ENCODE measurements around the gene SDR39U1. TPM values are rescaled to one million over a fixed set of nuclear protein-coding genes. Genes with fewer than 3 reads are reported as not detected.
A peak's percentile ranks its signal among the peaks of the same experiment; 100 is the strongest.

The SDR39U1 gene
- total RNA-seq, 1 donor from 2014 or later: 40.8 TPM

DNA sequence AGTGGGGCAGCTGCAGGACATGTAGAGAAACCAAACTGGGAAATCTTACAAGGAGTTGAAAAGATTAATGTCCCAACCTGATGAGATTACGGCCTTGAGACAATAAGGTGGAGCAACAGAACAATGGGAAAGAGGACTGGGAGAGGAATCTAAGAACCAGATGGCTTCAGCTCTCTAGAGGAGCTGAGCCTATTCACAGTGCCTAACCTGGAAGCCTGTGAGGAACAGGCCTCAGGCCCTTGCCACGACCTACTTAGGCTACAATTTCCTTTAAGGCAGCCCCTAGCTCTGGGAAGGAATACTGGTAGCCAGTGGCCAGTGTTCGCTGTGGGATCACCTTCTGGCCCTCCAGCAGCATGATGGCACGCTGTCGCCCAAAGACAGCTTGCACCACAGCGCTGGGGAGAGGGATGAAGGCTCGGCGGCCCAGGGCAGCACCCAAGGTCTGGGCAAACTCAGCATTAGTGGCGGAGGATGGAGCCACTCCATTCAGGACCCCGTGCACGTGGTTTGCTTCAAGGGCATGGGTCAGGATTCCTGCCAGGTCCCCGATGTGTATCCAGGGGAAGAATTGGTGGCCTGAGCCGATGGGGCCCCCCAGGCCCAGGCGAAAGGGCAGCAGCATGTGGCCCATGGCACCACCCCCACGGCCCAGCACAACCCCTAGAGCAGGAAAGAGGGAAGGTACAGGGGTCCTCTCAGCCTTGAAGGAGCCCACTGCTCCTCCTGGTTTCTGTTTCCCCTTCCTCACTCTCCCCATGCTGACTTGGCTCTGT is 2.6 kb downstream of the SDR39U1 start:
- H3K27me3 Mint-ChIP-seq (ENCODE audit: low read depth): no peaks in the 10 kb centered on the region
- no peak for DNase-seq (ENCODE audit: low spot score)
- no peaks in the 10 kb centered on the region for H3K9me3 Mint-ChIP-seq
- H3K4me1 Mint-ChIP-seq (ENCODE audit: low read depth): peaks cover 48% of the 10 kb centered on the region
- peak overlapping the region; percentile 2 for H3K27ac Mint-ChIP-seq
- intact Hi-C loops (cut with micrococcal nuclease): loop anchor here (10.0 kb wide), 1 partner anchor 345 kb away; the partner anchor contains the start of gene PCK2
- peaks cover 56% of the 10 kb centered on the region for H3K36me3 Mint-ChIP-seq (ENCODE audit: low read depth)
- H3K4me3 Mint-ChIP-seq (ENCODE audit: low read depth): no peak overlapping the region

DNA sequence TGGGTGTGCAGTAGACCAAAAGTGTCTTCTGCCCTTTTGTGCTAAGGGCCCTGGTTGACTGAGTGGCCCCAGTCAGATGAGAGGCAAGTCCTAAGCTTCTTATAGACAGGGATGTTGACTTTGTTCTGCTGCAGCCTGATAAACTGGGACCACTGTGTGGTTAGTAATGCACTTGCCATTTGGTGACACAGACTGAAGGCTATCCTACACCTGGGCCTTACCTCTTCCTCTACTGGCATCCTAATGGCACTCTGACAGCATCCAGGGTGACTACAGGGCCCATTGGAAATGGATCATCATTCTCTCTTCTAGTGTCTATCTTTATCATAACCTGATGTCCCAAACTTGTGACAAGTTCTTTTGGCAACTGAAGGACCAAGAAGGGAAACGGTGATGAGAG is 3.3 kb downstream of the SDR39U1 start:
- Mint-ChIP-seq H3K4me1 (ENCODE audit: low read depth) (peaks cover 49% of the 10 kb centered on the region), H3K27me3 (ENCODE audit: low read depth) (no peaks in the 10 kb centered on the region), H3K4me3 (ENCODE audit: low read depth) (no peak overlapping the region), H3K27ac (no peak overlapping the region), H3K36me3 (ENCODE audit: low read depth) (peaks cover 62% of the 10 kb centered on the region), H3K9me3 (no peaks in the 10 kb centered on the region)
- intact Hi-C loops (cut with micrococcal nuclease): loop anchor here (10.0 kb wide), 1 partner anchor 344 kb away; the partner anchor contains the start of gene PCK2
- DNase-seq (ENCODE audit: low spot score): no peak

DNA sequence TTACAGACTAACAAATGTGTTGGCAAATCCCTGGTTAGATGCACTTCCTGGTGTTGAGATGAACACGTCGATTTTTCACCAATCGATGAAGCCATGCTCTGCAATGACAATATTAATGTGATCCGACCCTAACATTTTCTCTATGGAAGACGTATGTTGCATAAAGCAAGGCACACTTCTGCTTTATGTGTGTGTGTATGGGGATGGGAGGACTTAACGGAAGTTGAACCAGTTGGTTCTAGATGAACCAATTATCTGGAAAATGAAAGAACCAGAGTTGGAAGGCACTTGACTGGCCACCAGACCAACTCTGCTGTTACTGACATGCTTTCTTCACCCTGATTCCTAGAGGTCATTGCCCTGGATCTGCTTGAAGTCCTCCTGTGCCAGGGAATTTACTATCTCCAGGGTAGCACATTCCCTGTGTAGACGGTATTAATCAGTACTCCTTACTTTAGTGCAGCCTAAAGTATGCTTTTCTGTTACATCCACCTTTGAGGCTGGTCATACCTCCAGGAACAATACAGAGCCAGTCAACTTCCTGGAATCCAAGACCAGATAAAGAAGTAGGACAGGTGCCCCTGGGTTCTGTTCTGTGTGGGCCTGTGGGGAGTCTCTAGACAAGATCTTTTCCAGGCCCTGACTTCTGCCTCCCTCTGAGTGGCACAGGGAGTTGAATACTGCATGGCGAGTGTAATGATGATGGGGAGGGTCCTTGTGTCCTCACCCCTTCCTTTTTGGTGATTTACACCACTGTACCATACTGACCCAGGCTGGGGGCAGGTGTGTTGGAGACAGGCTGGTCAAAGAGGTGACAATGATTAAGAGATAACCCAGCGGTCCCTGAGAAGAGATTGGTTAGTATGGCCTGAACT is 4.1 kb downstream of the SDR39U1 start:
- Mint-ChIP-seq H3K4me3 (ENCODE audit: low read depth) (no peak overlapping the region), H3K4me1 (ENCODE audit: low read depth) (peaks cover 48% of the 10 kb centered on the region), H3K27ac (no peak overlapping the region), H3K27me3 (ENCODE audit: low read depth) (no peaks in the 10 kb centered on the region), H3K36me3 (ENCODE audit: low read depth) (peaks cover 69% of the 10 kb centered on the region), H3K9me3 (no peaks in the 10 kb centered on the region)
- intact Hi-C loops (cut with micrococcal nuclease): loop anchor here (10.0 kb wide), 1 partner anchor 344 kb away; the partner anchor contains the start of gene PCK2
- DNase-seq (ENCODE audit: low spot score): no peak

DNA sequence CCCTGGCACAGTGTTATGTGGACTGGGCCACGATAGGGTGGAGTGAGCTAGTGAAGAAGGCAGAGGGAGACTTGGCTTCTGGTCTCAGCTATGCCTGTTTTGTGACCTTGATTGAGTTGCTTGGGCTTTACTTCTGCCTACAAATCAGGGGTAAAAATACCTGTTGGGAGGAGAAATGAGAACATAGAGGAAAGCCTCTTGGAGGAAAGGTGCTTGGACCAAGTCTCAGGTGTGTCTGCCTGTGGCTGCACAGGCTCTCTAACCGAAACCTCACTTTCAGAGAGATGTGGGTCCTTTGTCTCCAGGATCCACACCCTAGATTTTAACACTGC is 4.9 kb downstream of the SDR39U1 start:
- Mint-ChIP-seq H3K4me1 (ENCODE audit: low read depth) (peaks cover 51% of the 10 kb centered on the region), H3K9me3 (no peaks in the 10 kb centered on the region), H3K4me3 (ENCODE audit: low read depth) (no peak overlapping the region), H3K36me3 (ENCODE audit: low read depth) (peaks cover 76% of the 10 kb centered on the region), H3K27me3 (ENCODE audit: low read depth) (no peaks in the 10 kb centered on the region), H3K27ac (peak overlapping the region; percentile 17)
- intact Hi-C loops (cut with micrococcal nuclease): loop anchor here (10.0 kb wide), 1 partner anchor 343 kb away; the partner anchor contains the start of gene PCK2
- no peak for DNase-seq (ENCODE audit: low spot score)

DNA sequence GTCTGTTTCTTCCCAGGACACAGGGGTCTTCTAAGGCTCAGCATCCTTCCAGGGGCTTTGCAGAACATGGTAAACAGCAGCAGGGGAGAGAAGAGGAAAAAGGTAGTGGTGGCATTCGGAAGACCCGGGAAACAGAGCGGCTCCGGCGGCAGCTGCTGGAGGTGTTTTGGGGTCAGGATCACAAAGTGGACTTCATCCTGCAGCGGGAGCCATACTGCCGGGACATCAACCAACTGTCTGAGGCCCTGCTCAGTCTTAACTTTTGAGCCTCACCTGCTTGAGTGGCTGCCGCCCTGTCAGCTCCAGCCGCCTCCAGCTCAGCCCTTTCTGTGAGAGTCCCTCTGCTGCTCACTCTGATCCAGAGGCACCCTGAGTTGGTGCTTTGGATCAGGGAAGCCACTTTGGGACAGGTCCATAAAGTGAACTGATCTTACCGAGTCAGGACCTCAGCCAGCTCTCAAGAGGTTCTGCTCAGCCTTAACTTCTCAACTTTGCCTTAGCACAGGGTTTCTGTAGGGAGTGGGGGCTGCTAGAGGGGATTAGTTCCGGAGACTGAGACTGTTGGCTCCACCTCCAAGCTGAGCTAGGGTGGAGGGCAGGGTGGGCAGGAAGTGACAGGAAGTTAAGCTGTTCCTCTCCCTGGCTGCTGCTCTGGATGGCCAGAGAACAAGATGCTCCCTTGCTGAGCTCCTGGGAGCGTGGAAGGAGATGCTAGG is 5.4 kb downstream of the SDR39U1 start:
- Mint-ChIP-seq H3K36me3 (ENCODE audit: low read depth) (peaks cover 77% of the 10 kb centered on the region), H3K27me3 (ENCODE audit: low read depth) (no peaks in the 10 kb centered on the region), H3K4me3 (ENCODE audit: low read depth) (no peak overlapping the region), H3K4me1 (ENCODE audit: low read depth) (peaks cover 50% of the 10 kb centered on the region), H3K9me3 (no peaks in the 10 kb centered on the region), H3K27ac (peak overlapping the region; percentile 53)
- DNase-seq (ENCODE audit: low spot score): no peak
- intact Hi-C loops (cut with micrococcal nuclease): loop anchor here (10.0 kb wide), 1 partner anchor 342 kb away; the partner anchor contains the start of gene PCK2

DNA sequence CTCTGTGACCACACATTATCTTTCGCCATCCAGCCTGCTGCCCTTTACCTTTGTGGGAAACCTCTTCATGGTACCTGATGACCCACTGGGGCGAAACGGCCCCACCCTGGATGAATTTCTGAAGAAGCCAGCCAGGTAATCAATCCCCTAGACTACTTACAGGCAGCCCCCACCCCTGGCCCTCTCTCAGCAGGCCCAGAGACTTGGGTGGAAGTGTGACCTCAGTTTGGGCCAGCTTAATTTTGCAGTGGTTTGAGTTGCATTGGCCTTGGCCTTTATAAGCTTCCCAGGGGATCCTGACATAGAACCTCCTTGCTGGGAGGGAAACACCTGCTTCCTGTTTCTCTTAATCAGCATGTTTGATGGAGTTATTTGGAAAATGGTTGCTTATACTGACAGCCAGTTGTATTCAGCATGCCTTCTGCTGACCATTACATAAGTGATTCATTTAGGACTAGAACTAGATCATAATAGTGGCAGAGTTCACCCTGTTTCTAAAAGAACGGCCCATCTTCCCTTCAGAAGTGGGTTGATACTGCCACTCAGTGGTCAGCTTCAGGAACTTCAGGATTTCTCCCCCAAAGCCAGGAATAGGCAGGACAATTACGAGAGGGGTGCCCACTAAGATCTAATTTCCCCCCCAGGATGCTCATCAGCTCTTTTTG is 6.1 kb downstream of the SDR39U1 start:
- Mint-ChIP-seq H3K36me3 (ENCODE audit: low read depth) (peaks cover 78% of the 10 kb centered on the region), H3K4me1 (ENCODE audit: low read depth) (peaks cover 48% of the 10 kb centered on the region), H3K4me3 (ENCODE audit: low read depth) (no peak overlapping the region), H3K27ac (peak overlapping the region; percentile 53), H3K9me3 (no peaks in the 10 kb centered on the region), H3K27me3 (ENCODE audit: low read depth) (no peaks in the 10 kb centered on the region)
- intact Hi-C loops (cut with micrococcal nuclease): loop anchor here (1.0 to 10.0 kb wide), 2 partner anchors 103 to 342 kb away; partner anchors contain the start of gene PCK2
- no peak for DNase-seq (ENCODE audit: low spot score)

DNA sequence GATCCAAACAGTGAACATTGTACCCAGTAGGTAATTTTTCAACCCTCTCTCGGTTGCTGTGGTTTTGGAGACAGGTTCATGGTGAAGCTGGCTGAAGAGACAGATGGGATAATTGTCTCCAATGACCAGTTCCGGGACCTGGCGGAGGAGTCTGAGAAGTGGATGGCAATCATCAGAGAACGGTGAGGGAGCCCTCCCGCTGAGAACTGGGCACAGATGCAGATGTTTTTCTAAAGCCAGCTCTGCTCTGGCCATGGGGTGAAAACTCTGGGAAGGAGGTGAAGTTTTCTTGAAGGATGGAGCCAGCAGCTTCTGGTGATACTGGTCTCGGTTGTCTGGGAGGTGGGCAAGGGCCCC is 6.6 kb downstream of the SDR39U1 start:
- Mint-ChIP-seq H3K4me1 (ENCODE audit: low read depth) (peaks cover 49% of the 10 kb centered on the region), H3K27ac (no peak overlapping the region), H3K9me3 (no peaks in the 10 kb centered on the region), H3K27me3 (ENCODE audit: low read depth) (no peaks in the 10 kb centered on the region), H3K4me3 (ENCODE audit: low read depth) (no peak overlapping the region), H3K36me3 (ENCODE audit: low read depth) (peaks cover 83% of the 10 kb centered on the region)
- intact Hi-C loops (cut with micrococcal nuclease): loop anchor here (1.0 to 10.0 kb wide), 2 partner anchors 103 to 341 kb away; partner anchors contain the start of gene PCK2
- no peak for DNase-seq (ENCODE audit: low spot score)

DNA sequence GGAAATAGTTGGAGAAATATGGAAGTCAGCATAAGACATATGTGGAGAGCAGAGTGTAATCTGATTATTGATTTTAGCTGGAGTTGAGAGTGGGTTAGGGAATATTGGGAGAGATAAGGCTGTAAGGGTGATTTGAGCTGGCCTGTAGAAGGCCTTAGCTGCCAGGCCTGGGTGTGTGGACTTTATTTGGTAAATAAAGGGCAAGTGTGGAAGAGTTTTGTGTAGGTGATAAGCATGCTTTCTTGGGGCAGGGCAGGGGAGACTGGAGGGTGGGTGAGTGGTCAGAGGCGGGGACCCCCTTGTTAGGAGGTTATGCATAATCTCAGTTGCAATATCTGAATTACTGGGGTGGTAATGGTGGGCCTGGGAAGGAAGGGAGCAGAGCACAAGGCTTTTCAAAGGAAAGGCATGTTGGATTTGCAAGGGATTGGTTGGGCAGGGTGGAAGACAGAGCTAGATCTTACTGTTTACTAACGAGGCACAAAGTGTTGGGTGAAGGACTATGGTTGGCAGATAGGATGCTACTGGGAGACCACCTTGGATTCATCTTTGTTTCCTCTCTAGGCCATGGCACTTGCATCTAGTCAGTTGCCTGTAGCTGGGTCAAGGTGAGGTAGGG is 7.3 kb downstream of the SDR39U1 start:
- no peak for DNase-seq (ENCODE audit: low spot score)
- no peak overlapping the region for H3K27ac Mint-ChIP-seq
- intact Hi-C loops (cut with micrococcal nuclease): loop anchor here (10.0 kb wide), 1 partner anchor 340 kb away; the partner anchor contains the start of gene PCK2
- H3K36me3 Mint-ChIP-seq (ENCODE audit: low read depth): peaks cover 80% of the 10 kb centered on the region
- H3K27me3 Mint-ChIP-seq (ENCODE audit: low read depth): no peaks in the 10 kb centered on the region
- no peaks in the 10 kb centered on the region for H3K9me3 Mint-ChIP-seq
- H3K4me3 Mint-ChIP-seq (ENCODE audit: low read depth): no peak overlapping the region
- H3K4me1 Mint-ChIP-seq (ENCODE audit: low read depth): peaks cover 45% of the 10 kb centered on the region

DNA sequence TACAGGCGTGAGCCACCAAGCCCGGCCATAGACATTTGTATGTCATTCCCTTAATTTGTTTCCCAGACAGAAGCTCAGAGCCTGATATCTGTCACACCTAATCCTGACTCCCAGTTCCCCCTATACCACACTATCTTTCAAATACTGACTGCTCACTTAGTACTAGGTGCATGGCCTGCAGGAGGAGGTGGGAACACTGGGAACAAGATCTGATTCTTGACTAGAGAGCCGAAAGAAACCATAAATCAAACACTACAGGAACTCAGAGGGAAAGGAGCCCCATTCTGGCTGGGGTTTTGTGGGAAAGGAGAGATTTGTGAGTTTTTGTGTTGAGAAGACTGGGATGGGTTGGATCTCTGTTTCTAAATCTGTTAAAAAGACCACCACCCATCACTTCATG is 7.9 kb downstream of the SDR39U1 start:
- DNase-seq (ENCODE audit: low spot score): no peak
- intact Hi-C loops (cut with micrococcal nuclease): loop anchor here (10.0 kb wide), 1 partner anchor 340 kb away; the partner anchor contains the start of gene PCK2
- peaks cover 78% of the 10 kb centered on the region for H3K36me3 Mint-ChIP-seq (ENCODE audit: low read depth)
- peaks cover 44% of the 10 kb centered on the region for H3K4me1 Mint-ChIP-seq (ENCODE audit: low read depth)
- H3K4me3 Mint-ChIP-seq (ENCODE audit: low read depth): no peak overlapping the region
- H3K9me3 Mint-ChIP-seq: no peaks in the 10 kb centered on the region
- H3K27ac Mint-ChIP-seq: peak overlapping the region; percentile 15
- H3K27me3 Mint-ChIP-seq (ENCODE audit: low read depth): no peaks in the 10 kb centered on the region

DNA sequence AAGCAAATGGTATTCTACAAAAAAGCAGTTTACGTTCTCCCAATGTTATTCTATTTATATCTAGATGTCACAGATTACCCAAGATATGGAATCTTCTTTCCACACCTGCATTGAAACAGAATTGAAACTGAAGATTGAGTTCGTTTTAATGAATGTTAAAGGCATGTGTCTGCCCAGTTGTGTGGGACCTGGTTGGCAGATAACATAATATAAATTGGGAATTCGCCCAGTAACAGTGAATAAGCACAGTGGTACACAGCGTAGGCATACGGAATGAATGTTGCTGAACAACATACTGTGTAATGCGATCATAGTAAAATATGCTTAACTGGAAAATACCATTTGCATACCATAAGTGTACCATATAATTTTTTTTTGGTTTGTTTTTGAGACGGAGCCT is 8.5 kb downstream of the SDR39U1 start:
- intact Hi-C loops (cut with micrococcal nuclease): loop anchor here (10.0 kb wide), 1 partner anchor 339 kb away; the partner anchor contains the start of gene PCK2
- Mint-ChIP-seq H3K9me3 (no peaks in the 10 kb centered on the region), H3K36me3 (ENCODE audit: low read depth) (peaks cover 72% of the 10 kb centered on the region), H3K4me1 (ENCODE audit: low read depth) (peaks cover 43% of the 10 kb centered on the region), H3K27me3 (ENCODE audit: low read depth) (no peaks in the 10 kb centered on the region), H3K27ac (no peak overlapping the region), H3K4me3 (ENCODE audit: low read depth) (no peak overlapping the region)
- no peak for DNase-seq (ENCODE audit: low spot score)

DNA sequence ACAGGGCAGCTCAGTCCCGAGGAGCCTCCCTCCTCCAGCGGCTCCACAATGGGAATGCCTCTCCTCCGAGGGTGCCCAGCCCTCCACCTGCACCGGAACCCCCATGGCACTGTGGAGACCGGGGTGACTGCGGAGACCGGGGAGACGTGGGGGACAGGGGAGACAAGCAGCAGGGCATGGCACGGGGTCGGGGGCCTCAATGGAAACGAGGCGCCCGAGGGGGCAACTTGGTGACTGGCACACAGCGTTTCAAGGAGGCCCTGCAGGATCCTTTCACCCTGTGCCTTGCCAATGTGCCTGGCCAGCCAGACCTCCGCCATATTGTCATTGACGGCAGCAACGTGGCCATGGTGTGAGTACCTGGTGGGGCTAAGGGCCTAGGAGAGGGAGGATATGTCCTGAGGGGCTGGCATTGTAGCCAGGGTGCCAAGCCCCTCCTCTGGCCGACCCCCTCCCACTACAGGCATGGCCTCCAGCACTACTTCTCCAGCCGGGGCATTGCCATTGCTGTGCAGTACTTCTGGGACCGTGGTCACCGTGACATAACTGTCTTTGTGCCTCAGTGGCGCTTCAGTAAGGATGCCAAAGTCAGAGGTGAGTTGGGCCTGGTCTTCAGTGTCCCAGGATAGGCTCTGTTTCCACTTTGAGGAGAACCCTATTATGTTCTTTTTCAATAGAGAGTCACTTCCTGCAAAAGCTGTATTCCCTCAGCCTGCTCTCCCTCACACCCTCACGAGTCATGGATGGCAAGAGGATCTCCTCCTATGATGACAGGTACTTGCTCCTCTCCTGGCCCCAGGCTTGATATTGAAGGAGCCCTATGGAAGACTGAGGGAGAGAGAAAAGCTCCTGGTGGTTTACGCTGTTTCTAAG is 10.1 kb downstream of the SDR39U1 start:
- peaks cover 57% of the 10 kb centered on the region for H3K36me3 Mint-ChIP-seq (ENCODE audit: low read depth)
- H3K9me3 Mint-ChIP-seq: no peaks in the 10 kb centered on the region
- no peak overlapping the region for H3K4me3 Mint-ChIP-seq (ENCODE audit: low read depth)
- DNase-seq (ENCODE audit: low spot score): peak; percentile 7
- intact Hi-C loops (cut with micrococcal nuclease): loop anchor here (10.0 kb wide), 1 partner anchor 338 kb away; the partner anchor contains the start of gene PCK2
- H3K27ac Mint-ChIP-seq: no peak overlapping the region
- peaks cover 34% of the 10 kb centered on the region for H3K4me1 Mint-ChIP-seq (ENCODE audit: low read depth)
- H3K27me3 Mint-ChIP-seq (ENCODE audit: low read depth): no peaks in the 10 kb centered on the region

All from activated T-helper 2 cell treated with anti-CD3 and anti-CD28 coated beads, Interferon-gamma antibody, Interleukin-2, Interleukin-4, amounts not matched to agents 10 μg/mL and 5 μg/mL and 100 μg/mL, durations not matched to agents 14 hours and 24 hours and 36 hours (primary cell).